Left lung (tissue), 10 donors: ENCODE data around the gene GHRH. TPM values are rescaled to one million over a fixed set of nuclear protein-coding genes. Genes with fewer than 3 reads are reported as not detected.

ENCODE experiments used
- ATAC-seq: fragments of 200-7000 bp; cut with Tn5 transposase; one replicate; pipeline ENCODE4 v1.9.1; 2020; ENCODE audit warnings: moderate library complexity
- DNase-seq, 4 donors: peaks; one replicate each; pipeline ENCODE4 v3.0.0-alpha.2; 2013 to 2020
- H3K27ac ChIP-seq, 2 donors: fragments of 200-600 bp; sonication (generic) in 1 of 2; one replicate each; pipeline versions ENCODE4 v1.5.0 to v1.8.0; 2020 to 2021
- H3K27me3 ChIP-seq, 2 donors: fragments of 200-600 bp; sonication (generic) in 1 of 2; one replicate each; pipeline versions ENCODE4 v1.5.0 to v1.8.0; 2020 to 2021
- H3K36me3 ChIP-seq, 2 donors: fragments of 200-600 bp; sonication (generic) in 1 of 2; one replicate each; pipeline versions ENCODE4 v1.5.0 to v1.8.0; 2020 to 2021
- H3K4me1 ChIP-seq, 2 donors: fragments of 200-600 bp; one replicate each; pipeline ENCODE4 v1.8.0; 2021
- H3K4me3 ChIP-seq, 2 donors: fragments of 200-600 bp; sonication (generic) in 1 of 2; one replicate each; pipeline versions ENCODE4 v1.5.0 to v1.8.0; 2020 to 2021; ENCODE audit warnings: mild to moderate bottlenecking in 1 of 2
- H3K9me3 ChIP-seq, 2 donors: fragments of 200-600 bp; sonication (generic) in 1 of 2; one replicate each; pipeline versions ENCODE4 v1.5.0 to v1.8.0; 2020 to 2021
- CTCF ChIP-seq, 2 donors: fragments of 200-600 bp; sonication (generic) in 1 of 2; IDR thresholded peaks; one replicate each; pipeline versions ENCODE4 v1.5.0 to v1.8.0; 2021; ENCODE audit warnings: antibody characterized with exemption in 2 of 2
- intact Hi-C, 2 donors: fragments of 100-400 bp; cut with DNase I; formaldehyde crosslinking; loops; one replicate each; pipeline versions ENCODE4 v1.11.2 to v1.14.2; 2022
- polyA plus RNA-seq, 6 donors: library from polyadenylated mRNA; unstranded; fragments of 120-200 nt; gene quantifications; one replicate each; pipeline ENCODE4 v1.2.1, GENCODE V29; 2013; ENCODE audit not compliant: insufficient read length in 6 of 6
- total RNA-seq, 2 donors: library from RNA; stranded (reverse); fragmentation: NEBNext Ultra II Directional; extraction: Animal tissue kit (Norgen Biotek cat#: 25700); gene quantifications; one replicate each; pipeline ENCODE4 v1.2.1, GENCODE V29; 2021
- donor health status: DM: no; HTN: yes; CAD: no.
- donor health status: DM: no; HTN: no; CAD: no.

The GHRH gene
- total and polyA plus RNA-seq, 8 donors: not detected

- no peak for TF ChIP-seq CTCF (IDR thresholded peaks at IDR 0.05)
- ATAC-seq (no peak), DNase-seq (no peak)
- no peak overlapping the region for H3K4me3 ChIP-seq
- H3K27me3 ChIP-seq: peaks cover 0 to 17% of the 10 kb centered on the region in 2 donors
- H3K36me3 ChIP-seq: no peaks in the 10 kb centered on the region
- intact Hi-C loops: no loop called here
- H3K9me3 ChIP-seq: no peaks in the 10 kb centered on the region
- H3K27ac ChIP-seq: no peak overlapping the region
- no peaks in the 10 kb centered on the region for H3K4me1 ChIP-seq
Measured at GRCh38 chr20:37259031-37259430, 2.6 kb downstream of the GHRH start.

- no peak for ATAC-seq
- intact Hi-C loops: no loop called here
Measured at GRCh38 chr20:37257988-37258387, 3.6 kb downstream of the GHRH start.

GRCh38 chr20:37257530-37257929 is 4.1 kb downstream of the GHRH start:
- no peak for ATAC-seq
- H3K27ac ChIP-seq: no peak overlapping the region
- H3K4me1 ChIP-seq: no peaks in the 10 kb centered on the region
- no peaks in the 10 kb centered on the region for H3K9me3 ChIP-seq
- H3K36me3 ChIP-seq: no peaks in the 10 kb centered on the region
- H3K4me3 ChIP-seq: no peak overlapping the region
- H3K27me3 ChIP-seq: peaks cover 0 to 17% of the 10 kb centered on the region in 2 donors
- intact Hi-C loops: no loop called here
- no peak for DNase-seq
- no peak for TF ChIP-seq CTCF (IDR thresholded peaks at IDR 0.05)

More at GRCh38 chr20:37257988-37258387, 3.6 kb downstream of the GHRH start:
- no peak for TF ChIP-seq CTCF (IDR thresholded peaks at IDR 0.05)
- H3K36me3 ChIP-seq: no peaks in the 10 kb centered on the region
- H3K27me3 ChIP-seq: peaks cover 0 to 17% of the 10 kb centered on the region in 2 donors
- no peaks in the 10 kb centered on the region for H3K9me3 ChIP-seq
- H3K27ac ChIP-seq: no peak overlapping the region
- no peak overlapping the region for H3K4me3 ChIP-seq
- DNase-seq: no peak
- no peaks in the 10 kb centered on the region for H3K4me1 ChIP-seq

GRCh38 chr20:37256286-37256685 is 5.3 kb downstream of the GHRH start:
- intact Hi-C loops: no loop called here
- H3K4me1 ChIP-seq: no peaks in the 10 kb centered on the region
- ATAC-seq (no peak), DNase-seq (no peak)
- H3K27me3 ChIP-seq: peaks cover 0 to 7% of the 10 kb centered on the region in 2 donors
- no peak overlapping the region for H3K4me3 ChIP-seq
- H3K27ac ChIP-seq: no peak overlapping the region
- no peaks in the 10 kb centered on the region for H3K9me3 ChIP-seq
- TF ChIP-seq CTCF (IDR thresholded peaks at IDR 0.05): no peak
- H3K36me3 ChIP-seq: no peaks in the 10 kb centered on the region

- intact Hi-C loops: no loop called here
- ATAC-seq: no peak
- Histone ChIP-seq H3K36me3 (no peaks in the 10 kb centered on the region), H3K27ac (no peak overlapping the region), H3K4me3 (no peak overlapping the region), H3K4me1 (no peaks in the 10 kb centered on the region), H3K27me3 (no peaks in the 10 kb centered on the region), H3K9me3 (no peaks in the 10 kb centered on the region)
- DNase-seq: no peak
- TF ChIP-seq CTCF (IDR thresholded peaks at IDR 0.05): no peak
Measured at GRCh38 chr20:37254114-37254878, 7.3 kb downstream of the GHRH start.
